GM19238 (cell line): Measurements from ENCODE around the gene CASR.

Experiments
- DNase-seq: peaks from one replicate; pipeline ENCODE4 v3.0.0; 2011; ENCODE audit warnings: low spot score; ENCODE audit not compliant: insufficient read length

The CASR gene

DNA sequence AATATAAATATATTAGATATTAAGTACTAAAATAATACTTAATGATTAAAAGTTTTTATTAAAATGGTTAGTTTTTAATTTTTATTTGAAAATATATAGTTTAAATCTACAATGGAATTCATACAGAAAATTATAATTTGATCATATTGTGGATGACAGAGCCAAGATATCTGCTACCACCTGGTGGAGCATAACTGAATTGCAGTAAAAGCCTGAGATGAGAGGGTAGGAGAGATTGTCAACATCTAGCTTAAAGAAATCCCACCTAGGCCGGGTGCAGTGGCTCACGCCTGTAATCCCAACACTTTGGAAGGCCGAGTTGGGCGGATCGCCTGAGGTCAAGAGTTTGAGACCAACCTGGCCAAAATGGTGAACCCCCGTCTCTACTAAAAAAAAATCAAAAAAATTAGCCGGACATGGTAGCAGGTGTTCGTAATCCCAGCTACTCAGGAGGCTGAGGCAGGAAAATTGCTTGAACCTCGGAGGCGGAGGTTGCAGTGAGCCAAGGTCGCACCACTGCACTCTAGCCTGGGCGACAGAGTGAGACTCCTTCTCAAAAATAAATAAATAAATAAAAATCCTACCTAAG lies 116.5 kb downstream of the CASR start:
- no peak for DNase-seq

DNA sequence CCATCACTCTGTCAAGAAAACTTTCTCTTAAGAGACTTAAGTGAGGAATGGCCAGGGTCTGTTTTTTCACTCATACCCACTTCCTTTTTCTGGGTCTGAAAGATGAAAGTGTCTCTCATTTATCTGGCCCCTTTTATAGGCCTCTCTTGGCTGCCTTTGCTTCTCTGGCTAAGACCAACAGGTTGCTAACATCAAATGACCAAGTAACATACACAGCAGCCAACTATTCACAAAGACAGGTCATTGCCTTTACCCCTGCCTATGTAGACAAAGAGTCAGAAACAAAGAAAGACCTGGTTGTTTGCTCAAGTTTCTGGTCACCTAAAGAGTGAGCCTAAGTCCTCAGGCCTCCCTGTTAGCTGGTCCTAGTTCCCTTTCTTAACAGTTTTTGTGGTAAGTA lies 117.6 kb downstream of the CASR start:
- no peak for DNase-seq

DNA sequence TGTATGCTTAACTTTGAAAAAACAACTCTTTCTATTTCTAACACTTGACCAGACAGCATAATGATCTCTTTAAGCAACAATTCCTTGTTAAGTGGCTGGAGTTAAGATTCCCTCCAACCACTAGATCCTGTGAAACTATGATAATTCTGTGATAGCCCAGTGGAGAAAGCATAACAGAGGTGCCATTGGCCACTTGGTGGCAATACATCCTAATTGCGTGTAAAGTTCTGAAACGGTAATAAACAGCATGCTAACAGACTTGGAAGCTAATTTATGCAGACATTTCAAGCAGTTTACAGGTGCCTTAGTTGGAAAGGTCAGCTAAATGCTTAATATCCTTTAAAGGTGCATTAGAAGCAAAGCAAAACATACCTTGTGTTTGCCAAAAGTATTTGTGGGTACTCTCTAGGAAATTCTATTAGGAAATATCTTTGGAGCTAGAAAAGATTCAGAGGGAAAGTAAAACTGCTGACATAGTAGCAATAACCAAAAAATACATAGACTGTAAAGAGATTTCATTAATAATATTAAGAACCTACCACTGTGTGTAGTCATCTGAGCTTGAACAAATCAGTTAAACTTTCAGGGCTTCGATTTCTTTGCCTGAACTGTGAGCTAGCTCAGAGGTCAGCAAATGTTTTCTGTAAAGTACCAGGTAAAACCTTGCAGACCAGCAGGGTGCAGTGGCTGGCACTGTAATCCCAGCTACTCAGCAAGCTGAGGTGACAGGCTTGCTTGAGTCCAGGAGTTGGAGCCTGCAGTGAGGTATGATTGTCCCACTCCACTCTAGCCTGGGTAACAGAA lies 122.6 kb downstream of the CASR start:
- DNase-seq, result no peak

GRCh38 chr3:122306622-122306953 lies 123.1 kb downstream of the CASR start:
- DNase-seq, result no peak

- DNase-seq, result no peak
Measured at GRCh38 chr3:122307094-122307687, 123.7 kb downstream of the CASR start.

DNA sequence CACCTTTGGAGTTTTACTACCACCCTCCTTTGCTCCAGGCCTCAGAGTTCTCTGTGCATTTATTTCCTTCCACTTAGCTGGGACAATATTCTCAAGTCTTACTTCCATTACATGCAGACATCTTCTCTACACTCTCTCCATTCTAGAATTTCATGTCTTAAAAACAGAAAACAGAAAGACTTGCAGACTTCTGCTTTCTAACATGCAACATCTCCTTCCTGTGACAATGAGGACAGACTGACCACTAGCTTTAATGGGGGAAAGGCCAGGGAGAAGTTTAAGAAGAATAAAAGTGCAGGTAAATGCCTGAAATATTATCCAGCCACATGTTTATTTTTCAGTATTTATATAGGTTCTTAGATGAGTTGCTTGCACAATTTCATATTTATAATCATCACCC lies 124.5 kb downstream of the CASR start:
- DNase-seq, result no peak

DNA sequence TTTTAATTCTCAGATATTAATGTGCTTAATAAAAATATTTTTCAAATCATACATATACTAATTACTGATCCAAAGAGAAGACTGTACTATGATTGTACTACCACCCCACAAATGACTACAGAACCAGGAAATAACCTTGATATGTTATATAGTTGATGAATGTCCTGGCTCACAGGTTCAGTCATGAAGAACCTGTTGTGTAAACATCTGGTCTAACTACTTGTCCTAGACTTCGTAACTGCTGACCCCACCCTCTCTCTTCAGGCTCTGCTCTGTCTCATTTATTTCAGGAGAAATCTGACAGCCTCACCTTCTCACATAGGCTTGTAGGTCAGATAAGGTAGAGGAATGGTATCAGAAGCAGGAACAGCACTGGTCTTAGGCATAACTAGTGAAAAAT lies 126.9 kb downstream of the CASR start:
- no peak for DNase-seq

GRCh38 chr3:122312826-122313225 lies 129.4 kb downstream of the CASR start:
- no peak for DNase-seq

DNA sequence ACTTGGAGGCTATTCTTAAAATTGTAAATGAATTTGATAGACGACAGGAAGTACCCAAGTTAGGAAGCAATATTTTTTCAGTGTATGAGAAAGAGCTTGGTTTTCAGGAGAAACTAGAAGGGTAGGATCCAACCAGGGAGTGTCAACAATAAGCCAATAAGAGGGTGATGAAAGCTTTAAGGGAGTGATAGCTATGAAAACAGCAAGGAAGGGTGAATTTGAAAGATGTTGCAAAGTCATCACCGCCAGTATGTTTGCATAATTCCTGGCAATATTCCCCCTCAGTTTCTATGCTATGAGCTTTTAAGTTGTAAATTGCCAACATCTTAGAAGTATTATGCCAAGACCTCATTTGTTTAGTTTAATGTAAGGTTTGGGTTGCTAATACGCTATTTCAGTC lies 129.8 kb downstream of the CASR start:
- no peak for DNase-seq

- DNase-seq, result no peak
Measured at GRCh38 chr3:122314228-122314876, 130.9 kb downstream of the CASR start.

DNA sequence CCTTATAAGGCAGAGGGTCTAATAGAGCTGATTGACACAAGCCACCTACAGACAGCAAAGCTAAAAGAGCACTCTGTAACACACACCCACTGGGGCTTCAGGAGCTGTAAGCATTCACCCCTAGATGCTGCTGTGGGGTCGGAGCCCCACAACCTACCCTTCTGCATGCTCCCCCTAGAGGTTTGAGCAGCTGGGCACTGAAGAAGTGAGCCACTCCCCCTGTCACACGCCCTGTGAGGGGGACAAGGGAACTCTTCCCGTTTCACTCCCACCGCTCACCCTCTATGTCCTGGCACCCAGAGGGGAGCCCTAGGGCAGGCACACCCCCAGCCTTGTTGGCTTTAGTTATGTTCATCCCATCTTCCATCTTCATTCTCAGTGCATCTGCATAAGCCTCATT lies 132.2 kb downstream of the CASR start:
- DNase-seq, result no peak

- DNase-seq, result no peak
Measured at GRCh38 chr3:122316368-122316767, 132.9 kb downstream of the CASR start.

- DNase-seq, result no peak
Measured at GRCh38 chr3:122318620-122319019, 135.2 kb downstream of the CASR start.

DNA sequence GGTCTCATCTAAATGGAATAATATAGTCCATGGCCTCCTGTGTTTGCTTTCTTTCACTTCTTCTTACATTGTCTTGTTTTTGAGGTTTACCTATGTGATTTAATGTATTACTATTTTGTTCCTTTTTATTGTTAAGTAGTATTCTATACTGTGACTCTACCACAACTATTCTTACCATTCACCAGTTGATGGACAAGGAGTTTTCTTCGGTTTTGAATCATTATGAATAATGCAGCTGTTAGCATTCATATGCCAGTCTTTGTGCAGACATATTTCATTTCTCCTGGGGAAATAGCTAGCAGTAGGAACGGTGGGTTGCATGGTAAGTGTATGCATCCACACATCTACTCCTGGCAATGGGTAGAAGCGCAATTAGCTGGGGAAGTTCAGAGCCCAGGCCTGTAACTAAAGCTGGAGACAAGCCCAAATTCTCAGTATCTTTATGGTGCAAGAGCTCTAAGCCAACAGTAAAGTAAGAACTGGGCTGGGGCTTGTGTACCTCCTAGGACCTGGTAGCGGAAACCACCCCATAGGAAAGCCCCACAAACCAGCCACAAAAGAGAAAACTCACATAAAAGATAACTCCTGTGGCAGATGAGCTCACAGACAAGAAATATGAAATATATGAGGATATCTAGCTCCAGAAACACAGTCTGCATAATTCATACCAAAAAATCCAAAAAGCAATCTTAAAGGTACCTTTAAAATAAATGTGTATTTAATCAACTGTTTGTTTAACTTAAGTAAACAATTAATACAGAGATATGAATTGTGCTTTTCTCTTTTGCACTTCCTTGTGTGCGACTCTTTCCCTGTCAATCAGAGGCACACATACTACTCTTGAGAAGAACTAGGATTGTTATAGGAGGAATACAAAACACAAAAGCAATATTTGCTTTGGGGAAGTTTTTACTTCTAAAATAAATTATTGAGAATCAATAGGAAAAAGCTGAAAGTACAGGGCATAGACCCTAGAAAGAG lies 138.9 kb downstream of the CASR start:
- peak; percentile 22 for DNase-seq

DNA sequence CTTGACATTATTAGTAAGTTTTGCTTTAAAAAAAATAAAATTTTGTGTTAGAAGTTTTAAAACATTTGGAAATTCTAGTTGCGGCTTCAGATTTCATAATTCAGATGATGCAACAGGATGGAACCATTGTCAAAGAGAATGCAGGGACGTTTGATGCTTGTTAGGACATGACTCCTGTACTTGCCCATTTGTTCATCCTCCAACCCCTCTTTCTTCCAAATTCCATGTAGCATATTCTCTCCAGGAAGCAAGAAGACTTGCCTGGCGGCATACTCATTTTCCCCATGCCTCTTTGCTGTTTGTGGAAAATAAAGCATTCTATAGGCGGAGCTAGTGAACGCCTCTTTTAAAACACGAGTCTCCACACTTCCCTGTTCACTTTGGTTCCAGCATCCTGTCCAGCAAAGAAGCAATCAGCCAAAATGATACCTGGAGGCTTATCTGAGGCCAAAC lies 141.4 kb downstream of the CASR start, which contains the start of gene CSTA:
Gene CSTA (plus strand): TSS at position 378 of the 453 bp plus-strand sequence. CDS start 45 bp downstream, at position 423.
- no peak for DNase-seq

DNA sequence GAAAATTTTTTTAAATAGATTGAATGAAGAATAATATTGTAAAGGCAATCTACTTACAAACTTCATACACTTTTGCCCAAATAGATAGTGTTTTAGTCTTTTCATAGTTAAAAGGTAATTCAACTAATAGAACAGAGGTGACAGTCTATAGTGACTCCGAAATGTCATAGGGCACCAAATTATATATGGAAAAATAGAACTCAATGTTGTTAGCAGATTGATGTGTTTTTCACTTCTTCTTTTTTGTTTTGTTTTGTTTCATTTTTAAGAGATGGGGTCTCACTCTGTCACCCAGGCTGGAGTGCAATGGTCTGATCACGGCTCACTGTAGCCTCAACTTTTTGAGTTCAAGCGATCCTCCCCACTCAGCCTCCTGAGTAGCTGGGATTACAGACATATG lies 142.3 kb downstream of the CASR start:
- DNase-seq, result no peak

GRCh38 chr3:122331886-122332285 lies 148.4 kb downstream of the CASR start:
- DNase-seq, result no peak

GRCh38 chr3:122332551-122332950 lies 149.1 kb downstream of the CASR start:
- DNase-seq, result no peak
